ENCODE results near the gene SCN1B.

DNA sequence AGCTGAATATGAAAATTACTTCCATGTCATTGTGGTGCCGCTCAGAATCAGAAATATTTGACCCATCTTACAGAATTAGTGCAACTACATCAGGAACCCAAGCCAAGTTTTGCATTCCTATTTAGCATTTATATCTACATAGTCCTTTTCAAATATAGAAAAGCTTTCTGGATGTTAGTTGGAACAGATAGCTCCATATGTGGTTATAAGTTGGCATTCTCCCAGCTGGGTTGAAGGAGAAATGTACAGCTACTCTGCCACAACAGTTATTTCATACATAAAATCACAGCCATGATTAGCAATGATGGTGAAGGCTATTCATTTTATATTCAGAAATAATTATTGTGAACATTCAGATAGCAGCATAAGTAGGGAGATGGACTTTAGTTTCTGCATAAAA lies 39.4 kb downstream of the SCN1B start:
- TF ChIP-seq, protein P1, sequence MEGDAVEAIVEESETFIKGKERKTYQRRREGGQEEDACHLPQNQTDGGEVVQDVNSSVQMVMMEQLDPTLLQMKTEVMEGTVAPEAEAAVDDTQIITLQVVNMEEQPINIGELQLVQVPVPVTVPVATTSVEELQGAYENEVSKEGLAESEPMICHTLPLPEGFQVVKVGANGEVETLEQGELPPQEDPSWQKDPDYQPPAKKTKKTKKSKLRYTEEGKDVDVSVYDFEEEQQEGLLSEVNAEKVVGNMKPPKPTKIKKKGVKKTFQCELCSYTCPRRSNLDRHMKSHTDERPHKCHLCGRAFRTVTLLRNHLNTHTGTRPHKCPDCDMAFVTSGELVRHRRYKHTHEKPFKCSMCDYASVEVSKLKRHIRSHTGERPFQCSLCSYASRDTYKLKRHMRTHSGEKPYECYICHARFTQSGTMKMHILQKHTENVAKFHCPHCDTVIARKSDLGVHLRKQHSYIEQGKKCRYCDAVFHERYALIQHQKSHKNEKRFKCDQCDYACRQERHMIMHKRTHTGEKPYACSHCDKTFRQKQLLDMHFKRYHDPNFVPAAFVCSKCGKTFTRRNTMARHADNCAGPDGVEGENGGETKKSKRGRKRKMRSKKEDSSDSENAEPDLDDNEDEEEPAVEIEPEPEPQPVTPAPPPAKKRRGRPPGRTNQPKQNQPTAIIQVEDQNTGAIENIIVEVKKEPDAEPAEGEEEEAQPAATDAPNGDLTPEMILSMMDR (IDR thresholded peaks at IDR 0.05): no peak
- TF ChIP-seq POLR2A (IDR thresholded peaks at IDR 0.05) (no peak), POLR2AphosphoS5 (IDR thresholded peaks at IDR 0.05; ENCODE audit: insufficient read depth in 1 of 2, low read depth in 1 of 2) (no peak)
